Stimulated activated CD4-positive, alpha-beta T cell treated with anti-CD3 and anti-CD28 coated beads, Interleukin-2, amount 100 ng/mL, for 24 hours (primary cell): Measurements from ENCODE around the gene ICA1.
"Not testable (repeated sequence)": the region's sequence is repeated elsewhere in the genome, so short reads cannot be mapped to it uniquely, and the experiment has no call there.

Experiments
- DNase-seq, 2 donors: peaks; one replicate each; pipeline ENCODE4 v3.0.0-alpha.2; 2020

The ICA1 gene

DNA sequence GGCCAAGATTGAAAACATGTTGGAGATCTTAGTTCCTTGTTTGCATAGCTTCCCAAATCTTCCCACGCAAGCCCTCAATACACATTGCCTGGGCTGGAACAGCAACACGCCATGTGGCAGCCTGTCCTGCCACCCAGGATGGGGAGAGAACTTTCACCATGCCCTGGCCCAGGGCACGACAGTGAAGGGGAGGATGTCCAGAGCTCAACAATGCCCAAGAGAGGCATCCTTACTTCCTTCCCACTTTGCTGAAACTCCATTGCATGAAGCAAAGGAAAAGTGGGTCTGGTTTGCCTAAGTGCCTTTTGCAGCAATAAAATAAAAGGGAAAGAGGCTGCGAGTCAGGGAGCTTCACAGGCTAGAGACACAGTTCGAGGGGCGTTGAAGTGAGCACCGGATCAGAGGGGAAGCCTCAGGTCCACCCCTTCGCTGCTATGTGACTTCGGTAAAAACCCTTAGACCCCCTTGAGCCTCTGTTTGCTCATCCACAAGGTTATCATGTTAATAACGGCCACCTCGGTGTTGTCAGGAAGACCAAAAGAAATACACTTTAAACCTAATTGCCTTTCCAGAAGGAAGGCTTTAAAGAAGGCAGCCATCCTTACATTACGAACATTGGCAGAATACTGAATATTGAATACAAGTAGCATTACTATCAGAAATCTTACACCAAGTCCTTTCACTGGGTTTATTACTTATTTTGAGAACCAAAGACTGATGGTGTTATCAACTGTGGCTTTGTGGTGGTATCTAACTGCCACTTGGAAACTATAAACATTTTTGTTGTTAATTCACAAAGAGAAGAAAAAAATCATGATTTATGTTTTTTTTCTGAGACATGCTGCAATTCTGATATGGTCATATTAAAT lies 133.3 kb downstream of the ICA1 start:
- DNase-seq, result no peak

DNA sequence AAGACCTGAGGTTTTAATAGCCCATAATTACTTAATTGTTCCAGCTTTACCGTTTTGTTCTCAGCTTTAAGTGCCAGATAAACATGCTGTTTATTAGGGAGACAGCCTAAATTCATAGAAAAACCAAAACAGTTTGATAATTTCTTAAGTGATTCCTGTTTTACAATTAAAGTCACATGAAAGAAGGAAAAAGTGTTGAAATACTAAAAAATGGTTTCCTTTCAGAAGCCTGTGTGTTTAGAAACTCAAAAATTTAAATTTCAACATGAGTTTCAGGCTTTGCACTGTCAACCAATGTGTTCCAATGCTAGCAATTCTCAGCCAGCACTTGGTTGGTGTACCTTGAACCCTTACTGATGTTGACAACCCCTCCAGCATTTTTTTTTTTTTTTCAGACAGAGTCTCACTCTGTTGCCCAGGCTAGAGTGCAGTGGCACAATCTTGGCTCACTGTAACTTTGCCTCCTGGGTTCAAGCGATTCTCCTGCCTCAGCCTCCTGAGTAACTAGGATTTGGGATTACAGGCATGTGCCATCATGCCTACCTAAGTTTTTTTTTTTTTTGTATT lies 135.3 kb downstream of the ICA1 start:
- DNase-seq, result no peak

DNA sequence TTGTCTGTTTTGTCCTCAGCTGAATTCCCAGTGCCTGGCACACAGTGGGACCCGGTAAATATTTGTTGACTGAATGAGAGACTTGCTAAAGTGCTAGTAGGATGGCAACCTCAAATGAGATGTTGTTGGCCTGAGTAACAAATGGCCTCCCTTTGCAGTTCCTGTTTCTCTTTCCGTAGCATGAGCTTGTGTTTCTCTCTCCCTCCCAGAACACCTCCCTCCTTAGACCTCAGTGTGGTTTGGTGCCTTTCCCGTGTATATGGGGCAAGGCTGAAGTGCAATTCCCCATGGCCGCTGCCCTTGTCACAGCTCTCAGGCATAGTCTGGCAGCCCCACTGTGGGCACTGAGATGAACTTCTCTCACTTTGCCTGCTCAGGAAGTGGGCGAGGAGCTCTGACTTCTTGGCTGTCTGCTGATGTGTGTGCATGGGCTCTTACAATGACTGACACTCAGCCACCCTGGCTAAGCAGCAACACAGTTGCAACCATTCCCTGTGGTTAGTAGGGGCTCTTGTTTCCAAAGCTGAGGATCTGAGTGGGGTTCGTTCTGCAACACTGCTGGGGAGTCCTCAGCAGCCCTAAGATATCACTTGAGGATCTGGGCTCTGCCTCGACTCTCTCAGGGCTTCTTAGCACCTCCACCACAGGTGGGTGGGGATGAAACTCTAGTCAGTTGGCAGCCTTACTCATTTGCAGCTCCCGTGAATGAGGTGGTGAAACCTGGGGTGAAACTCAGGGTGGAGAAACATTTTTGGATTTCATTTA lies 136.1 kb downstream of the ICA1 start:
- DNase-seq, result peak; percentile 71 to 77

DNA sequence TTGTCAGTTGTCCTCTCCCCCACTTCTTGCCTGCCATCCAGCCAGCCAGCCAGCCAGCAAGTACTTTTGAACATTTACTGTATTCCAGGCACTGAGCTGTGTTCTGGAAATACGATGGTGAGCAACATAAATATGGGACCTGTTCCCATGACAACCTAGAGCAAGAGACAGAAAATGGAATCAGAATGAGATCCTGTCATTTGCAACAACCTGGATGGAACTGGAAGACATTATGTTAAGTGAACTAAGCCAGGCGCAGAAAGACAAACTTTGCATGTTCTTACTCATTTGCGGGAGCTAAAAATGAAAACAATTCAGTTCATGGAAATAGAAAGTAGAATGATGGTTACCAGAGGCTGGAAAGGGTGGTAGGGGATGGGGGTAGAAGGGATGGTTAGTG lies 140.7 kb downstream of the ICA1 start:
- no peak for DNase-seq

GRCh38 chr7:8120390-8121058 lies 141.4 kb downstream of the ICA1 start:
- no peak for DNase-seq

DNA sequence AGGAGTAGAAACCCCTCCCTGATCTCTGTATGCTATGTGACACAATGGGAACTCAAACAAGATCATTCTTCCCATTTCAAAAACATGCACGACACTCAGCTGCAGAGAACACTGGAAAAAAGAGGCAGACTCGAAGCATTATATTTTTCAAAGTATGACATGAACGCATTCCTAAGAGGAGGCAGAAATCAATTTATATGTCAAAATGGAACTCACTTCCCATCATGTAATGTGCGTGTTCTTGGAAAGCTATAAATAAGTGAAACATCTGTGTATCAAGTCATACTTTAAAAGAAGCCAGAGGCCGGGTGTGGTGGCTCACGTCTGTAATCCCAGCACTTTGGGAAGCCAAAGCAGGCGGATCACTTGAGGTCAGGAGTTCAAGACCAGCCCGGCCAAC lies 142.7 kb downstream of the ICA1 start:
- no peak for DNase-seq

DNA sequence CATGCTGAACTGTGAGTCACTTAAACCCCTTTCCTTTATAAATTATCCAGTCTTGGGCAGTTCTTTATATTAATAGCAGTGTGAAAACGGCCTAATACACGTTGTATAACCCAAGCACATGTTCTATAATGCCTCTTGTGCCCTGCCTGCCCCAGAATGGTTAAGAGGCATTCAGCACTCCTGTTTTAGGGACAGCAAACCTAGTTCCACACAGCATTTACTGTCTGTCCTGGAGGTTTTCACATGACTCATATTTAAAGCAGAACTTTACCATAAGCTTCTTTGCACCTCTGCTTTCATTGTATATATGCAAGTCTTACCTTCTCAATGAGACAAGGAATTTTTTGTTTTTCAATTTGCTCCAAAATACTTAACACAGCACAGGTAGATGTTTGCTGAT lies 144.8 kb downstream of the ICA1 start:
- no peak for DNase-seq

DNA sequence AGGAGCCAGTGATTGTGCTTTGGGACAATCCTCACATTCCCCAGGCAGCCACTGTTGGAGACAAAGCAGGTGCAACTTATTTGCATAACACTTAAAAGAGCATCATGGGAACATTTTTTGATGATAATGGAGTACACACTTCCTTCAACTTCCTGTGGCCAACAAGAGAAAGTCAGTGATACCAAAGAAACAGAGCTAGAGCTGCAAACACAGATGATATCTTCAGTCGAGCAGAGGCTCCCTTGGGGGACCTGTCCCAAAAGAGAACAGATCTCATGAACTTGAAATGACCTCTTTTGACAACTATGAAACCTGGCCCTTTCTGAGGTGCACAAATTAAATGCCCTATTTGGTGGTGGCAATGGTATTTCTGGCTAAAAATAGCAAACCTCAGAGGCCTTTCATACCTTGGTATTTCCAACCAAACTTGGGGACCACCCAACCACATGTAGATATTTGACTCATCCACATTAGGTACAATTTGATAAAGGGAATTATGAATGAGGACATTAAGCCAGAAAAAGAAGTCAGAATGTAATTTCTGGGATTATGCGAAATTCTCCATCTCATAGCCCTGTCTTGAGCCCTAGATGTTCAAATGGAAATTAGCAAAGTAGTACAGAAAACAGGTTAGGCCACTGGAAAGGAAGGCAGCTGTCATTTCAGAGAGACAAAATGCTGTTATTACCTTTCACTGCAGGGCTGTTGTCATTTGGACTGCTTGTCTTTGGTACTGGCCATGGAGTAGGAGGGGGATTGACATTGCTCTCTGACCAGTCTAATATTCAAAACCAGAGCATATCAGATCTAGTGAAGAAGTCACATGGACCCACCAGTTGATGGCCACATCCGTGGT lies 146.2 kb downstream of the ICA1 start:
- no peak for DNase-seq

- DNase-seq, result no peak
These were observed 147.8 kb downstream of the ICA1 start for GRCh38 chr7:8114175-8114574.

DNA sequence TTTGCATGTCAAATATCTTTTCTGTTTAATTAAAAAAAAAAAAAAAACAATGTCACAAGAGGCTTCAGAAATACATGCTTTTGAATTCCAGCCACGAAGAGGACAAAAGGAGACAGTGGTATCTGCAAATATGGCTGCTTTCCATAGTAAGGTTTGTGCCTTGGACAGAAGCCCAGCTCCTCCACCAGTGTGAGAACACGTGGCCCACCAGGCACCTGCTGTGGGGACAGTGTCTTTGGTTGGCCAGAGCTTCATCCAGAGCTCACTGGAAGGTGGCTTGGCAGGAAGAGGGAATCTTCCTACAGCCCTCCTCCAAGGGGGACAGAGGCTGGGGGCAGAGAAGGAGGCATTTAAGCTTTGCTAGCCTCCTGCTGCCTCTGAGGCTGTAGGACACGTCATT lies 148.8 kb downstream of the ICA1 start:
- no peak for DNase-seq

DNA sequence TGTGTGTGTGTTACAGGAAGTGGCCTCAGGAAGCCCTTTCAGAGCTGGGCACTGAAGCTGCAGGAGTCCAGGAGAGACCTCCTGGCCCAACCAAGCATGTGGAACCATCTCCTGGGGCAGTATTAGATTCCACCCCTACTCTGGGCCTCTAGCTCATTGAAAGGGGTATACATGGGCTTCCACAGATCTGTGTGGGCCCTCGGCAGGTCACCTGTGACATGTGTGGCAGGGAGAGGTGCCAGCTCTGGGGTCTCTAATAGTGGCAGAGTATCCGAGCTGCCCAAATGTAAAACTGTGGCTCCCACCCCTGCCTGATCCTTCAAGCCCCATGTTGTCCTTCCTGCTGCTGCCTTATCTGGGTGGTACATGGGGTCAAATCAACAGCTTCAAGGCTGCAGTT lies 149.3 kb downstream of the ICA1 start:
- DNase-seq, result no peak

DNA sequence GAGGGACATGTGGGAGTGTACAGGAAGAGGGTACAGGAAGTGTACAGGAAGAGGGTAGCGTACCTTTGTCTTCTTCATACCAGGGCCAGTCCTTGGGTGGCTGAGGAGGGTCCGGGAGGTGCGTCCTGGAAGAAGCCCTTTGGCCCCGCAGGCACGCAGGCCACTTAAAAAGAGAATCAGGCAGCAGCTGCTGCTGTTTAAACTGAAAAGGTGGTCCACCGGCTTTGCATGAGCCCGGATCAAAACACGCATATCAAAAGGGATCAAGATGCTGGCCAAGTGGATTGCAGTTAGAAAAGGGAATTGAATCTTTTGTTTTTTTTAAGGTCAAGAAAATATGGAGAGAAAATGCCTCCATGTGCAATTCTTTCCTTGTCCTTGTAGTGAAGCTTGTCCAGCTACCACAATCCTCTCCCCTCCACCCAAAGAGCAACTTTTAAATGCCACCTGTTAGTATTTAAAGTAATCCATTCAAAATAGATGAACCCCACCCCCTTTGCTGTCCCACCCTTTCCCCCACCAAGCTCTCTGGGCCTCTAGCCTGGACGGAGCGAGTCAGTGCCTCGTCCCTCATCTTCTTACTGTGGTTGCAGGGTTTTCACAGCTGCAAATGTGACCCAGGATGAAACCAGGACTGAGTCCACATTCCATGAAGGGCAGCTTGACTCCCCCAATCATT lies 150.5 kb downstream of the ICA1 start:
- DNase-seq, result no peak

GRCh38 chr7:8109196-8110022 lies 152.6 kb downstream of the ICA1 start:
- DNase-seq, result no peak

DNA sequence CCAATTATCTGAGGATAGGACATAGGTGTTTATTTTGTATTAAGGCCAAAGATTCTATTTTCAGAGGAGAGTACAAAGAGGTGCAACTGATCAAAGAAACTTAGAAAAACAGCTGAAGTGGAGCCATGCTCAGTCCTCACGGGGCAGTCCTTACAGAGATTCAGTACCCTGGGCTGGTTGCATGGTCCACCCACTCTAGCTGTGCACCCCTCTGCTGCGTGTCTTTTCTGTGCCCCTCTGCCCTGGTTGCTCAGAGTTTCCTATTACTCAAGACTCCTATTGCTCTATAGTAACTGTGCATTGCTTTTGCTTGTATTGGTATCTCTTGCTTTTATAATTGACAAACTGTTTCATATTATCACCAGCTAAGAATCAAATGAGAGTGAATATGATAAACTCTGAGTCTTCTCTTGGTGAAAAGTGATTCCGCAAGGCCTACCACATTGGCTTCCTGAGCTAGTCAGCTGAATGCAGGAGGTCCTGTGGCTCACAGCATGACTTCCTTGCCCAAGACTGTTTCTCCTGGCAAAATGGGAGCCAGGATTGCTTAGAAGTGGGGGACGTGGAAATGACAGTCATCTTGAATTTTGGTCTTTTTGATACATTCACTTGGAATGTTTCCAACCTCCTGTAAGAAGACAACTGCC lies 156.4 kb downstream of the ICA1 start:
- no peak for DNase-seq

DNA sequence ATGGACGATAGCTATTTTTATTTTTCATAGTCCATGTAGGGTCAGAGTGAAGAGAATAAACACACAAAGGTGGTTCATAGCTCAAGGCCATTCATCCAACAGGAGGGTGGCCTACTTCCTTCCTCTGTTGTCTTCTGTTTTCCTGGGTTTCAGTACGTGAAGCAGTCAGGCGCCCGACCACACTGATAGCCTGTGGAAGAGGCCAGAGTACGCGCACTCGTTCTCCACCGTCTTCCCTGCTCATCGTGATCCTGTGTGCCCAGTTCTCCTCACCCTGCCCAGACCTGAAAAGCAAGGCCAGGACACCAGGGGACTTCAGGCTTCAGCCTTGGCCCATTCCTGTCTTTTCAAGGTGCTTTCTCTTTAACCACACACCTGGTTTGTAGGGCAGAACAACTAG lies 158.7 kb downstream of the ICA1 start:
- DNase-seq, result no peak

- not testable (repeated sequence) for DNase-seq
These were observed 160.7 kb downstream of the ICA1 start for GRCh38 chr7:8101292-8101691.

GRCh38 chr7:8094164-8095140 lies 167.5 kb downstream of the ICA1 start:
- no peak for DNase-seq

DNA sequence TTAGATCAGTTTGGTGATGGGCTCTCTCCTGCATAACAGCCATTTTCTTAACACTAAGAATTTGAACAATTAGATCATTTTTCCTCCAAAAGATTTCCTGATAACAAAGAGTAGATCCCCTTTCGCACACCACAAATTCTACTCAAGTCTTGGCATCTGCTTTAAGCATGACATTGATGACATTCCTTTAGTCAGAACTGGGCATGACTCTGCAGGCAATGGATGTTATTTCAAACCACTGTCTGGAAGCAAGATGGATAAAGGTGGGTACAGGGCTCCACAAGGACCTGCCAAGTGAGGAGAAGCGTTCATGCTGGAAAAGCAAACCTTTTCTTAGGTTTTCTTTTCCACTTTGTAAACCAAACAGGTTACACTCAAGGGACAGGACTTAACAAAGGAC lies 169.8 kb downstream of the ICA1 start:
- no peak for DNase-seq
